ENCODE measurements around the gene LRSAM1. TPM values are rescaled to one million over a fixed set of nuclear protein-coding genes. Genes with fewer than 3 reads are reported as not detected.
A peak's percentile ranks its signal among the peaks of the same experiment; 100 is the strongest.

The LRSAM1 gene
- total RNA-seq, 1 experiment from 2014 or later = 18.5 TPM

DNA sequence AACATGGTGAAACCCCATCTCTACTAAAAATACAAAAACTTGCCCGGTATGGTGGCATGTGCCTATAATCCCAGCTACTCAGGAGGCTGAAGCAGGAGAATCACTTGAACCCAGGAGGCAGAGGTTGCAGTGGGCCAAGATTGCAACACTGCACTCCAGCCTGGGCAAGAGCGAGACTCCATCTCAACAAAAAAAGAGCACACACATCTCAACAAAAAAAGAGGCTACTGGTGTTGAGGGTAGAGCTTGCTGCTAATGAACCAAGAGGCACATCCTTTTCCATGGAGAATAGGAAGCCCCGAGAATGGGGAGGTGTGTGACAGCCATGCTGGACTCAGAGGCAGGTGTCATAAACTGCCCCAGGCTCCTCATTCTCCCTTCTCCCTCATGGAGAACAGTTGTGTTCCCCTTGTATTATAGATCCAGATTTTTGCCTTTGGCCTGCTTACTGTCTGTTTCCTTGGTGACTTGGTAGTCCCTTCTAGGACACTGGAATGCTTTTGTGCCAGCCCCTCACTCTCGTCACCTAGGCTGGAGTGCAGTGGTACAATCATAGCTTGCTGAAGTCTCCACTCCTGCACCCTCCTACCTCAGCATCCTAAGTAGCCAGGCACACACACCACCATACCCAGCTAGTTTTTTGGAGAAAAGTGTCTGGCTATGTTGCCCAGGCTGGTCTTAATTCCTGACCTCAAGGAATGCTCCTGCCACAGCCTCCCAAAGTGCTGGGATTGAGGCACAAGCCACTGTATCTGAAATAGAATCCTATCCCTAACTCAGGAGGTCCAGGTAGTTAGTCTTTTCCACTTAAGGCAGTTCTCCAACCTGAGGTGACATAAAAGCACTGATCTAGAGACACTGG, 5.2 kb upstream of the LRSAM1 start:
- Histone ChIP-seq H3K4me3 (ENCODE audit: insufficient read depth, low read depth, low read length) (no peak overlapping the region), H3K36me3 (replicated peaks; ENCODE audit: control insufficient read depth, insufficient read depth, low read length) (peaks cover 60% of the 10 kb centered on the region), H3K27me3 (ENCODE audit: control insufficient read depth, insufficient read depth, low read length) (no peaks in the 10 kb centered on the region)
- no peak for DNase-seq

- Histone ChIP-seq H3K27me3 (ENCODE audit: control insufficient read depth, insufficient read depth, low read length) (no peaks in the 10 kb centered on the region), H3K36me3 (replicated peaks; ENCODE audit: control insufficient read depth, insufficient read depth, low read length) (peaks cover 60% of the 10 kb centered on the region), H3K4me3 (ENCODE audit: insufficient read depth, low read depth, low read length) (no peak overlapping the region)
- DNase-seq = no peak
Measured at GRCh38 chr9:127446713-127447415, 4.4 kb upstream of the LRSAM1 start.

- no peak for DNase-seq
- peaks cover 58% of the 10 kb centered on the region for H3K36me3 ChIP-seq (replicated peaks; ENCODE audit: control insufficient read depth, insufficient read depth, low read length)
- no peaks in the 10 kb centered on the region for H3K27me3 ChIP-seq (ENCODE audit: control insufficient read depth, insufficient read depth, low read length)
- no peak overlapping the region for H3K4me3 ChIP-seq (ENCODE audit: insufficient read depth, low read depth, low read length)
Measured at GRCh38 chr9:127447416-127448111, 3.7 kb upstream of the LRSAM1 start.

- no peak for DNase-seq
- Histone ChIP-seq H3K4me3 (ENCODE audit: insufficient read depth, low read depth, low read length) (no peak overlapping the region), H3K36me3 (replicated peaks; ENCODE audit: control insufficient read depth, insufficient read depth, low read length) (peaks cover 58% of the 10 kb centered on the region), H3K27me3 (ENCODE audit: control insufficient read depth, insufficient read depth, low read length) (no peaks in the 10 kb centered on the region)
Measured at GRCh38 chr9:127448112-127448805, 3.1 kb upstream of the LRSAM1 start.

- H3K36me3 ChIP-seq (replicated peaks; ENCODE audit: control insufficient read depth, insufficient read depth, low read length) = peaks cover 53% of the 10 kb centered on the region
- H3K27me3 ChIP-seq (ENCODE audit: control insufficient read depth, insufficient read depth, low read length) = no peaks in the 10 kb centered on the region
- no peak for DNase-seq
- H3K4me3 ChIP-seq (ENCODE audit: insufficient read depth, low read depth, low read length) = peak overlapping the region; percentile 99
Measured at GRCh38 chr9:127449332-127449966, 1.9 kb upstream of the LRSAM1 start.

DNA sequence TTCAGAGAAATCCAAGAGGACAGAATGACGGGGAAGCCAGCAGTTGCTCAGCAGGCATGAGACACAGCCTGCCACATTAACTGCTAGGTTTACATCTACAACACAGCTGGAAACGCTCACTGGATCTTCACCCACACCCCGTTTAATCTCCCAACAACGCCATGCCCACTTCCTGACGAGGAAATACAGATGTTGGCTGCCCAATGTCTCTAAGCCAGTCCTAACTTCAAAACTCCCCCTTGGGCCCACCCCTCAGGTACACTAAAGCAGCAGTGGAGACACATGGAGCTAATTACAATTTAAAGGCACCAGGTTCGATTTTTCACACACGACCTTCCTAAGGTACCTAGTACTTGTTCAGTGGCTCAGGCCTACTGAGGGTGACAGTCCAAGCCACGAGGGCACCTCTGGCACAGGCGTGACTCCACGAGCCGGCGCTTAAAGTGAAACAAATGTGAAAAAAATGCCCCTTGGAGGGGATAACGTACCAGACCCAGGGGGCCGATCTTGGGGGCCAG, 1.0 kb upstream of the LRSAM1 start:
- peaks cover 45% of the 10 kb centered on the region for H3K36me3 ChIP-seq (replicated peaks; ENCODE audit: control insufficient read depth, insufficient read depth, low read length)

DNA sequence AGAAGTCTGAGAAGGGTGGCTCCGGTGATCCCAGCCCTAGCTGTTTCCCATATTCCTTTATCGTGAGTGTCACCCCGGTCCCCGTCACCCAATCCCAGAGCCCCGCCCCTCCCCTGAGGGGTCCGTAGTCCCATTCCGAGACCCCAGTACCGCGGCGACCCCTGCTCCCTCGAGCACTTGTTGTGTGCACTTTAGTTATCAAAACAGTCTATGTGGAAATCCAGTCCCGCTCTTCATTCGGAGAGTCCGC, 223 bp downstream of the LRSAM1 start:
- Histone ChIP-seq H3K4me3 (ENCODE audit: insufficient read depth, low read depth, low read length) (peak overlapping the region; percentile 99), H3K27me3 (ENCODE audit: control insufficient read depth, insufficient read depth, low read length) (no peaks in the 10 kb centered on the region), H3K36me3 (replicated peaks; ENCODE audit: control insufficient read depth, insufficient read depth, low read length) (peaks cover 38% of the 10 kb centered on the region)
- no peak for DNase-seq

More for the DNA sequence above, 1.0 kb upstream of the LRSAM1 start:
- no peak for DNase-seq
- no peaks in the 10 kb centered on the region for H3K27me3 ChIP-seq (ENCODE audit: control insufficient read depth, insufficient read depth, low read length)
- peak overlapping the region; percentile 99 for H3K4me3 ChIP-seq (ENCODE audit: insufficient read depth, low read depth, low read length)

- Histone ChIP-seq H3K27me3 (ENCODE audit: control insufficient read depth, insufficient read depth, low read length) (no peaks in the 10 kb centered on the region), H3K4me3 (ENCODE audit: insufficient read depth, low read depth, low read length) (peak overlapping the region; percentile 99), H3K36me3 (replicated peaks; ENCODE audit: control insufficient read depth, insufficient read depth, low read length) (peaks cover 33% of the 10 kb centered on the region)
- peak; percentile 87 for DNase-seq
Measured at GRCh38 chr9:127451858-127452656, 747 bp downstream of the LRSAM1 start.

GRCh38 chr9:127452691-127453090, 1.4 kb downstream of the LRSAM1 start:
- Histone ChIP-seq H3K36me3 (replicated peaks; ENCODE audit: control insufficient read depth, insufficient read depth, low read length) (peaks cover 28% of the 10 kb centered on the region), H3K27me3 (ENCODE audit: control insufficient read depth, insufficient read depth, low read length) (no peaks in the 10 kb centered on the region), H3K4me3 (ENCODE audit: insufficient read depth, low read depth, low read length) (no peak overlapping the region)
- DNase-seq = no peak

DNA sequence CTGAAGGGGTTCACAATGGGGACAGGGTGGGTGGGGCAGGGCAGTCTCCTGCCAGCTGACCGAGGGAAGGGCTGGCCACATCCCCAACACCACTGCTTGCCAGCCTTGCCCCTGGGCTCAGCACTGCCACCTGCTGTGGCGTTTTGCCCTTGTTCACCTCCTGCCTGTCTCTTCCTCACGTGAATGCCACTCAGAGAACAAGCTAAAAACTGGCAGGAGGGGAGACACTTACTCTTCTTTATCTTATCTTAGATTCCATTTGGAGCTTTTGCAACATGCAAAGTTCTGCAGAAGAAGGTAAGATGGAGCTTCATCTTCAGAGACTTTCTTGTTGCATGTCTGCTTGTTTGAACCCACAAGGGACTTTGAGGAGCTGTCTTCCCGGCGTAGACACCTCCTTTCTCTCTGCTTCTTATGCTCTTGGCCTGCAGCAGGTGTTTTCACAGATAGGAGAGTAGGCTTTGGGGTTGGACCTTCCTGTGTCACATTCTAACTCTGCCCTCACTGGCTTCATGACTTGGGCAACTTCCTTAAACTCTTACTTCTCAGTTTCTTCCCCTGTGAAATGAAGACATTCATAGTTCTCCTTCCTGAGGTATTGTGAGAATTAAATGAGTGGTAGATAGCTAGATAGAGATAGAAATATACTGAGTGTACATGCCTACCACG, 4.1 kb downstream of the LRSAM1 start:
- Histone ChIP-seq H3K36me3 (replicated peaks; ENCODE audit: control insufficient read depth, insufficient read depth, low read length) (peaks cover 3% of the 10 kb centered on the region), H3K27me3 (ENCODE audit: control insufficient read depth, insufficient read depth, low read length) (no peaks in the 10 kb centered on the region), H3K4me3 (ENCODE audit: insufficient read depth, low read depth, low read length) (no peak overlapping the region)
- peak; percentile 68 for DNase-seq

- no peaks in the 10 kb centered on the region for H3K27me3 ChIP-seq (ENCODE audit: control insufficient read depth, insufficient read depth, low read length)
- H3K36me3 ChIP-seq (replicated peaks; ENCODE audit: control insufficient read depth, insufficient read depth, low read length) = peaks cover 16% of the 10 kb centered on the region
- no peak overlapping the region for H3K4me3 ChIP-seq (ENCODE audit: insufficient read depth, low read depth, low read length)
- DNase-seq = peak; percentile 72
Measured at GRCh38 chr9:127457191-127457878, 6.0 kb downstream of the LRSAM1 start.

GRCh38 chr9:127458921-127459320, 7.6 kb downstream of the LRSAM1 start:
- Histone ChIP-seq H3K27me3 (ENCODE audit: control insufficient read depth, insufficient read depth, low read length) (no peaks in the 10 kb centered on the region), H3K4me3 (ENCODE audit: insufficient read depth, low read depth, low read length) (no peak overlapping the region), H3K36me3 (replicated peaks; ENCODE audit: control insufficient read depth, insufficient read depth, low read length) (peaks cover 17% of the 10 kb centered on the region)
- no peak for DNase-seq
